Astrocyte of the spinal cord (primary cell): ENCODE results near the gene CSF1R.

Experiments
- DNase-seq: peaks from one replicate; pipeline ENCODE4 v3.0.0; 2011; ENCODE audit warnings: low read depth, low spot score
- H3K4me3 ChIP-seq: 2 replicates; pipeline ENCODE4 v1.5.1; 2011; ENCODE audit warnings: low read depth, mild to moderate bottlenecking, low read length, moderate library complexity
- in situ Hi-C: cut with HindIII; loops from 2 replicates; pipeline ENCODE4 v1.10.0; 2017; ENCODE audit warnings: low sequenced_read_pairs
- TF ChIP-seq, protein P1 (sequence below): IDR thresholded peaks from 2 replicates; pipeline ENCODE4 v1.5.1; 2012; ENCODE audit warnings: low read depth, mild to moderate bottlenecking, low read length, inconsistent platforms

The CSF1R gene

GRCh38 chr5:150085950-150086715 lies at the start of gene CSF1R:
Gene CSF1R (minus strand): TSS chr5:150086554. CDS start chr5:150086427, 127 bp downstream.
- H3K4me3 ChIP-seq = no peak within 1 kb of the TSS
- in situ Hi-C loops = no loop called here
- TF ChIP-seq, protein P1, sequence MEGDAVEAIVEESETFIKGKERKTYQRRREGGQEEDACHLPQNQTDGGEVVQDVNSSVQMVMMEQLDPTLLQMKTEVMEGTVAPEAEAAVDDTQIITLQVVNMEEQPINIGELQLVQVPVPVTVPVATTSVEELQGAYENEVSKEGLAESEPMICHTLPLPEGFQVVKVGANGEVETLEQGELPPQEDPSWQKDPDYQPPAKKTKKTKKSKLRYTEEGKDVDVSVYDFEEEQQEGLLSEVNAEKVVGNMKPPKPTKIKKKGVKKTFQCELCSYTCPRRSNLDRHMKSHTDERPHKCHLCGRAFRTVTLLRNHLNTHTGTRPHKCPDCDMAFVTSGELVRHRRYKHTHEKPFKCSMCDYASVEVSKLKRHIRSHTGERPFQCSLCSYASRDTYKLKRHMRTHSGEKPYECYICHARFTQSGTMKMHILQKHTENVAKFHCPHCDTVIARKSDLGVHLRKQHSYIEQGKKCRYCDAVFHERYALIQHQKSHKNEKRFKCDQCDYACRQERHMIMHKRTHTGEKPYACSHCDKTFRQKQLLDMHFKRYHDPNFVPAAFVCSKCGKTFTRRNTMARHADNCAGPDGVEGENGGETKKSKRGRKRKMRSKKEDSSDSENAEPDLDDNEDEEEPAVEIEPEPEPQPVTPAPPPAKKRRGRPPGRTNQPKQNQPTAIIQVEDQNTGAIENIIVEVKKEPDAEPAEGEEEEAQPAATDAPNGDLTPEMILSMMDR = no peak
- DNase-seq = no peak

- in situ Hi-C loops = no loop called here
- TF ChIP-seq, protein P1 = no peak
- no peak for DNase-seq
- no peak overlapping the region for H3K4me3 ChIP-seq
Measured at GRCh38 chr5:150135557-150136304, 49.4 kb upstream of the CSF1R start.

- DNase-seq = no peak
- in situ Hi-C loops = no loop called here
- H3K4me3 ChIP-seq = no peak overlapping the region
- TF ChIP-seq, protein P1 = no peak
Measured at GRCh38 chr5:150134198-150134588, 47.8 kb upstream of the CSF1R start.

- TF ChIP-seq, protein P1 = no peak
- no peak for DNase-seq
- no peak overlapping the region for H3K4me3 ChIP-seq
- in situ Hi-C loops = no loop called here
Measured at GRCh38 chr5:150133581-150134197, 47.3 kb upstream of the CSF1R start.

GRCh38 chr5:150132740-150133139 lies 46.4 kb upstream of the CSF1R start:
- DNase-seq = no peak
- TF ChIP-seq, protein P1 = no peak
- H3K4me3 ChIP-seq = no peak overlapping the region
- in situ Hi-C loops = no loop called here

- in situ Hi-C loops = no loop called here
- no peak for DNase-seq
Measured at GRCh38 chr5:150131978-150132694, 45.8 kb upstream of the CSF1R start.

More at GRCh38 chr5:150131978-150132694, 45.8 kb upstream of the CSF1R start:
- no peak overlapping the region for H3K4me3 ChIP-seq
- TF ChIP-seq, protein P1 = no peak
